Measurements from ENCODE around the gene CYB561. TPM values are rescaled to one million over a fixed set of nuclear protein-coding genes. Genes with fewer than 3 reads are reported as not detected.

Gene CYB561
- total and polyA plus RNA-seq, 2 experiments from 2014 or later = 7.4 to 21.5 TPM

DNA sequence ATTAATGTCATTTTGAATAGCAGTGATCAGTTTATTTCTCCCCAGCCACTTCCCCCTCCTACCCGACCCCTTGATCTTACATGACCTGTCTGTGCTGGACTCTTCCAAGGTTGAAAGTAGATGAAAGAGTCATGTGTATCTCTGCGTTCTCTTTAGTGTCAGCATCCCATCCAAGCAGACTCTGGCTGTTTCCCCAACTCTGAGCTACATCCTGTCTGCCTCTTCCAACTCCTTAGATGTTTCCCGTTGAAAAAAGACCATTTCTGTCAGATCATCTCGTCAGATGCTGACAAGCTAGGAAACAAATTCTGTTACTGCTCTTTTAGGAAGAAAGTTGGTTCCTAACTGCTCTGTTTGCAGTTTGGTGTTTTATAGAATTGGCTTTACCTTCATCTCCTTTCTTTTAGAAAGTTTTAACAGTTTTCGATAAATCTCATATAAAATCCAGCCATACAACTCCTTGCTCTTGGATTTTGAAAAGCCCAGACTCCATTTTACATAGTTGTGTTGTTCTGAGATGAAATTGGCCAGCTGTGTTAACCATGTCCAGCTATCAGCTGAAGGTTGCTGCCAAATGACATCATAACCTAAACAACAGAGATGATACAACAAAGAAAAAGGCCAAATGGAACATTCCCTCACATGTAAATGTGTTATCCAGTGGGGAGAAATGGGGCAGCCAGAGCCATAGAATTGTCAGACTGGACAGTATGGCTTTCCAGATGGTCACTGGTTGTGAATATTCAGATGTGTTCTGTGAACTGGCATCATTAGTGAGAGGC is 43.5 kb downstream of the CYB561 start:
- peak in 1 of 2 donors; percentile 82 for DNase-seq (ENCODE audit: low read depth in 1 of 2, low spot score in 1 of 2)
- Histone ChIP-seq H3K4me3 (no peak overlapping the region), H3K9me3 (ENCODE audit: low read depth) (no peaks in the 10 kb centered on the region), H3K36me3 (peaks cover 61% of the 10 kb centered on the region), H3K4me1 (ENCODE audit: low read depth) (peaks cover 8% of the 10 kb centered on the region), H3K27me3 (no peaks in the 10 kb centered on the region), H3K27ac (no peak overlapping the region)
- TF ChIP-seq, protein P1, sequence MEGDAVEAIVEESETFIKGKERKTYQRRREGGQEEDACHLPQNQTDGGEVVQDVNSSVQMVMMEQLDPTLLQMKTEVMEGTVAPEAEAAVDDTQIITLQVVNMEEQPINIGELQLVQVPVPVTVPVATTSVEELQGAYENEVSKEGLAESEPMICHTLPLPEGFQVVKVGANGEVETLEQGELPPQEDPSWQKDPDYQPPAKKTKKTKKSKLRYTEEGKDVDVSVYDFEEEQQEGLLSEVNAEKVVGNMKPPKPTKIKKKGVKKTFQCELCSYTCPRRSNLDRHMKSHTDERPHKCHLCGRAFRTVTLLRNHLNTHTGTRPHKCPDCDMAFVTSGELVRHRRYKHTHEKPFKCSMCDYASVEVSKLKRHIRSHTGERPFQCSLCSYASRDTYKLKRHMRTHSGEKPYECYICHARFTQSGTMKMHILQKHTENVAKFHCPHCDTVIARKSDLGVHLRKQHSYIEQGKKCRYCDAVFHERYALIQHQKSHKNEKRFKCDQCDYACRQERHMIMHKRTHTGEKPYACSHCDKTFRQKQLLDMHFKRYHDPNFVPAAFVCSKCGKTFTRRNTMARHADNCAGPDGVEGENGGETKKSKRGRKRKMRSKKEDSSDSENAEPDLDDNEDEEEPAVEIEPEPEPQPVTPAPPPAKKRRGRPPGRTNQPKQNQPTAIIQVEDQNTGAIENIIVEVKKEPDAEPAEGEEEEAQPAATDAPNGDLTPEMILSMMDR (IDR thresholded peaks at IDR 0.05; ENCODE audit: low read depth, low read length) = no peak

DNA sequence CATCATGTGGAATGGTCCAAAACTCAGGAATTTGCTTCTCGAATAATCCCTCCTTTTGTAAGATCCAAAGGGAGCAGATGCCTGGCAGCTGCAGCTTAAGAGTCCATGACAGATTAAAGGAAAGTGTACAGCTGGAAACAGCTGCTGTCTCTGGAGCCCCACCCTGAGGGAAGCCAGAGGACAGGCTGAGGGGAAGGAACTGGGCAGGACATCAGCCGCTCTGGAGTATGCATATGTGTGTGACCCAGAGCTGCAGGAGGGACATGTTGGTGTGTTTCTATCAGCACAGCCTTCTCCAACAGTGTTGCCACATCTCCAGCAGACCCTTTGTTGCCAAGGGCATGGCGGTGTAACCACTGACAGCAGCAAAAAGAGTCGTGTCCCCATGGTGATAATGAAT is 46.2 kb downstream of the CYB561 start:
- H3K36me3 ChIP-seq = peaks cover 69% of the 10 kb centered on the region
- no peaks in the 10 kb centered on the region for H3K27me3 ChIP-seq
- no peaks in the 10 kb centered on the region for H3K9me3 ChIP-seq (ENCODE audit: low read depth)
- H3K4me3 ChIP-seq = no peak overlapping the region
- TF ChIP-seq, protein P1 (IDR thresholded peaks at IDR 0.05; ENCODE audit: low read depth, low read length) = no peak
- peak in 1 of 2 donors; percentile 73 for DNase-seq (ENCODE audit: low read depth in 1 of 2, low spot score in 1 of 2)
- peaks cover 10% of the 10 kb centered on the region for H3K4me1 ChIP-seq (ENCODE audit: low read depth)
- H3K27ac ChIP-seq = no peak overlapping the region

DNA sequence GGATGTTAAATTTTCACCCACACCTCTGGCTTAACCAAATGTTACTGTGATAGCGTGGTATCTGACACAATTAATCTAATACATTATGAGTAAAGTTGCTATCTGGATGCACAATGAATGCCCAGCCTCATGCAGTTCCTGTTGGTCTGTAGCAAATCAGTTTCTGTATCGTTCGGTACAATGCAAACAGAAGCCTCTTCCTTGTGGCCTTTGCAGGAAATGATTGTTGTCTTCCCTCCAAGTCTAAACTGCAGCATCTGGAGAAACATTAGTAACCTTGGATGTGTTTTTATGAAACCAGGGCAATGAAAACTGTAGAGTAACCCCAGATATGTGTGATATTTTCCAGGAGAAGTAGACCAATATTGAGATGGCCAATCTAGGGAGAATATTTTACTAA is 46.8 kb downstream of the CYB561 start:
- no peak overlapping the region for H3K27ac ChIP-seq

DNA sequence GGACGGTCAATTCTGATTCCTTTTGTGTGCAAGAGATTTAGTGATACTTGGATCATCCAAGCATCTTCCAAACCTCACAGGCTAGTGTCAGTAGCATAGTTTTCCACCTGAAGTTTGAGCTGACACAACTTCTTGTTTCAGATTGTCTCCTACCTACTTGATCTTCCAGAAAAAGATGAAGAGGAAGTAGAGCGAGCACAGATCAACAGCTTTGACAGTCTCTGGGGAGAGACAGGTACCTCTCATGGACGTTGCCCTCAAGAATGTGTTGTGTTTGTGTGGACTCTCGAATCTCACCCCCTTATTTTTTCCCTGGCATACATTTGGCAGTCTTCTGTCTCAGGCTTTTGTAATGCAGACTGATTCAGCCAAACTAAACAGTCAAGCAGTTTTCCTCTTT is 47.4 kb downstream of the CYB561 start:
- H3K27ac ChIP-seq = no peak overlapping the region
- no peaks in the 10 kb centered on the region for H3K9me3 ChIP-seq (ENCODE audit: low read depth)
- peaks cover 77% of the 10 kb centered on the region for H3K36me3 ChIP-seq
- H3K27me3 ChIP-seq = no peaks in the 10 kb centered on the region
- no peak overlapping the region for H3K4me3 ChIP-seq
- H3K4me1 ChIP-seq (ENCODE audit: low read depth) = peaks cover 10% of the 10 kb centered on the region
- DNase-seq (ENCODE audit: low read depth in 1 of 2, low spot score in 1 of 2) = no peak
- TF ChIP-seq, protein P1 (IDR thresholded peaks at IDR 0.05; ENCODE audit: low read depth, low read length) = no peak

More for the DNA sequence above, 46.8 kb downstream of the CYB561 start:
- DNase-seq (ENCODE audit: low read depth in 1 of 2, low spot score in 1 of 2) = peak in 1 of 2 donors; percentile 66
- H3K9me3 ChIP-seq (ENCODE audit: low read depth) = no peaks in the 10 kb centered on the region
- H3K27me3 ChIP-seq = no peaks in the 10 kb centered on the region
- TF ChIP-seq, protein P1 (IDR thresholded peaks at IDR 0.05; ENCODE audit: low read depth, low read length) = no peak
- peaks cover 10% of the 10 kb centered on the region for H3K4me1 ChIP-seq (ENCODE audit: low read depth)
- H3K36me3 ChIP-seq = peaks cover 73% of the 10 kb centered on the region
- no peak overlapping the region for H3K4me3 ChIP-seq

DNA sequence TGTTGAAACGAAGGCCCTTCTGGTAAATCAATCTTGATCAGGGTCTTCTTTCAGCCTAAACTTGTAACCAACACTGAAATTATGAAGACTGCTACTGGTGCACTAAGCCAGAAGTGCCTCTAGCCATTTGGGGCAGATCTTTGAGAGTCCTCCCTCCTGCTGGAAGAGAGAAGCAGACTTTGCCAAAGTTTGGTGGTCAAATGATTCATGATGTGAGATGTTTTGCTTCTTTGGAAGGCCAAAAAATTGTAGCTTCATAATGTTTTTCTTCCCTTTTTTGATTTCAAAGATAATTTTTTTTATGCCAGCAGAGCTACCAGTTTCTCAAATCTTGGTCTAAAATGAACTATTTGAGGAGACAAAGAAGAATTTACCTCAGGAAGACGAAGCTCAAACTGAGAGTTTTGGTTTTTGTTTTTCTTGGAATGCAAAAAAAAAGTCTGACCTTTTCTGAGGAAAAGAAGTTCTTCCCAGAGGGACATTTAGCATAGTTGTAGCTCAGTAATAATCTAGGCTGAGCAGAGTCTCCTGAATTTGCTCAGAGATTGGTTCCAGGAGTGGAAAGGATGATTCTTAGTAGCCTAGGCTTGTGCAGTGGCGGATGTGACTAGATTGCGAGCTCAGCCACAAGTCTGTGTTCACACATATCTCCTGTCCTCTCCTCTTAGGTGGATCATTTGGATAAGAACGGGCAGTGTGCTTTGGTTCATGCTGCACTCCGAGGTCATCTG is 50.9 kb downstream of the CYB561 start:
- peak in 1 of 2 donors; percentile 76 for DNase-seq (ENCODE audit: low read depth in 1 of 2, low spot score in 1 of 2)
- H3K9me3 ChIP-seq (ENCODE audit: low read depth) = no peaks in the 10 kb centered on the region
- TF ChIP-seq, protein P1 (IDR thresholded peaks at IDR 0.05; ENCODE audit: low read depth, low read length) = no peak
- no peak overlapping the region for H3K4me3 ChIP-seq
- peak overlapping the region; percentile 78 for H3K27ac ChIP-seq
- H3K27me3 ChIP-seq = no peaks in the 10 kb centered on the region
- H3K4me1 ChIP-seq (ENCODE audit: low read depth) = peaks cover 10% of the 10 kb centered on the region
- H3K36me3 ChIP-seq = peaks cover 63% of the 10 kb centered on the region

All from cardiac muscle cell (in vitro differentiated cells and primary cell).